Fibroblast of skin of left biceps (primary cell): ENCODE data around the gene AHCTF1.
"Not testable (repeated sequence)": the region's sequence is repeated elsewhere in the genome, so short reads cannot be mapped to it uniquely, and the experiment has no call there.

Source experiments
- DNase-seq, 2 experiments: peaks; one replicate each; pipeline ENCODE4 v3.0.0-alpha.2; 2013; ENCODE audit warnings: low read depth in 2 of 2

AHCTF1 gene

GRCh38 chr1:246919902-246920301, 11.8 kb downstream of the AHCTF1 start:
- no peak for DNase-seq

GRCh38 chr1:246916026-246916923, 15.5 kb downstream of the AHCTF1 start:
- DNase-seq = not testable (repeated sequence)

GRCh38 chr1:246907472-246907871, 24.3 kb downstream of the AHCTF1 start:
- DNase-seq = peak; percentile 4 to 5

- no peak for DNase-seq
These were observed 24.9 kb downstream of the AHCTF1 start for GRCh38 chr1:246906833-246907232.

- DNase-seq = no peak
These were observed 29.9 kb downstream of the AHCTF1 start for GRCh38 chr1:246901874-246902273.

GRCh38 chr1:246897302-246897701, 34.4 kb downstream of the AHCTF1 start:
- no peak for DNase-seq

- no peak for DNase-seq
These were observed 38.4 kb downstream of the AHCTF1 start for GRCh38 chr1:246893191-246893939.

GRCh38 chr1:246891105-246891504, 40.6 kb downstream of the AHCTF1 start:
- DNase-seq = no peak

GRCh38 chr1:246888522-246888921, 43.2 kb downstream of the AHCTF1 start:
- DNase-seq = no peak

GRCh38 chr1:246885389-246885788, 46.4 kb downstream of the AHCTF1 start:
- not testable (repeated sequence) for DNase-seq

- DNase-seq = no peak
These were observed 53.2 kb downstream of the AHCTF1 start for GRCh38 chr1:246878551-246878950.

- DNase-seq = no peak
These were observed 55.3 kb downstream of the AHCTF1 start for GRCh38 chr1:246876431-246876830.

GRCh38 chr1:246875041-246876026, 56.4 kb downstream of the AHCTF1 start:
- DNase-seq = peak; percentile 12 to 13

GRCh38 chr1:246865921-246866320, 65.8 kb downstream of the AHCTF1 start:
- DNase-seq = no peak

GRCh38 chr1:246863791-246864190, 68.0 kb downstream of the AHCTF1 start:
- not testable (repeated sequence) for DNase-seq

GRCh38 chr1:246860401-246860800, 71.3 kb downstream of the AHCTF1 start:
- DNase-seq = no peak

GRCh38 chr1:246856371-246856770, 75.4 kb downstream of the AHCTF1 start:
- no peak for DNase-seq

- not testable (repeated sequence) for DNase-seq
These were observed 81.1 kb downstream of the AHCTF1 start for GRCh38 chr1:246850640-246851039.

- DNase-seq = no peak
These were observed 87.9 kb downstream of the AHCTF1 start for GRCh38 chr1:246843876-246844275.

- not testable (repeated sequence) for DNase-seq
These were observed 91.0 kb downstream of the AHCTF1 start for GRCh38 chr1:246840761-246841160.

GRCh38 chr1:246838118-246838456, 93.7 kb downstream of the AHCTF1 start:
- no peak for DNase-seq
